ENCODE measurements around the gene PTPRG. TPM values are rescaled to one million over a fixed set of nuclear protein-coding genes. Genes with fewer than 3 reads are reported as not detected.
A peak's percentile ranks its signal among the peaks of the same experiment; 100 is the strongest.

Gene PTPRG
- total RNA-seq, 1 experiment from 2014 or later: 32.1 TPM

DNA sequence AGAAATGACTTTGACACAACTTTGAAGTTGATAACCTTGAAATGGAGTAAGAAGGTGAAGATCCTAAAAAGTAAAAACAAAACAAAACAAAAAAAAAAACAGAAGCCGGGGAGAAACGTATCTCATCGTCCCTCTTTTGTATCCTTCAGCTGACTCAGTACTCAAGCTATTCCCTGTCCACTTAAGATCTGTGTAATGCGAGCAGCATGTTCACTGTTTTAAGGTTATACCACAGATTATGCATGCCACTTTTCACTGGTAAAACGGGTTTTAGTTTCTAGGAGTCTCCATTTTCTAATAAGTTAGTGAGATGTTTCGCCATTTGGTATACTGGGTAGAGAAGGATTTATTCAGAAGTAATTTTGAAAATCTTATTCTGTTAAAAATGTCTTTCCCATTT is 487.7 kb downstream of the PTPRG start (continued):
- TF ChIP-seq, protein P1, sequence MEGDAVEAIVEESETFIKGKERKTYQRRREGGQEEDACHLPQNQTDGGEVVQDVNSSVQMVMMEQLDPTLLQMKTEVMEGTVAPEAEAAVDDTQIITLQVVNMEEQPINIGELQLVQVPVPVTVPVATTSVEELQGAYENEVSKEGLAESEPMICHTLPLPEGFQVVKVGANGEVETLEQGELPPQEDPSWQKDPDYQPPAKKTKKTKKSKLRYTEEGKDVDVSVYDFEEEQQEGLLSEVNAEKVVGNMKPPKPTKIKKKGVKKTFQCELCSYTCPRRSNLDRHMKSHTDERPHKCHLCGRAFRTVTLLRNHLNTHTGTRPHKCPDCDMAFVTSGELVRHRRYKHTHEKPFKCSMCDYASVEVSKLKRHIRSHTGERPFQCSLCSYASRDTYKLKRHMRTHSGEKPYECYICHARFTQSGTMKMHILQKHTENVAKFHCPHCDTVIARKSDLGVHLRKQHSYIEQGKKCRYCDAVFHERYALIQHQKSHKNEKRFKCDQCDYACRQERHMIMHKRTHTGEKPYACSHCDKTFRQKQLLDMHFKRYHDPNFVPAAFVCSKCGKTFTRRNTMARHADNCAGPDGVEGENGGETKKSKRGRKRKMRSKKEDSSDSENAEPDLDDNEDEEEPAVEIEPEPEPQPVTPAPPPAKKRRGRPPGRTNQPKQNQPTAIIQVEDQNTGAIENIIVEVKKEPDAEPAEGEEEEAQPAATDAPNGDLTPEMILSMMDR (IDR thresholded peaks at IDR 0.05 in 2 of 3, conservative IDR thresholded peaks at IDR 0.05 in 1 of 3; ENCODE audit: borderline replicate concordance in 1 of 3, insufficient read depth in 1 of 3, low read depth in 2 of 3, low read length in 2 of 3): no peak
- TF ChIP-seq POLR2AphosphoS5 (IDR thresholded peaks at IDR 0.05; ENCODE audit: low read depth, low read length): no peak
- TF ChIP-seq POLR2A (IDR thresholded peaks at IDR 0.05; ENCODE audit: borderline replicate concordance, extremely low read depth, insufficient read depth, insufficient read length): no peak
- no peak for TF ChIP-seq ZFX (IDR thresholded peaks at IDR 0.05)
- no peak for TF ChIP-seq EGR1 (IDR thresholded peaks at IDR 0.05; ENCODE audit: low read depth)
- no peak for TF ChIP-seq ZNF274 (IDR thresholded peaks at IDR 0.05; ENCODE audit: low read depth, low read length)
- TF ChIP-seq EZH2phosphoT487 (IDR thresholded peaks at IDR 0.05; ENCODE audit: borderline replicate concordance): no peak
- TF ChIP-seq FOSL1 (IDR thresholded peaks at IDR 0.05; ENCODE audit: low read depth): no peak
- no peak for TF ChIP-seq JUND (IDR thresholded peaks at IDR 0.05)

DNA sequence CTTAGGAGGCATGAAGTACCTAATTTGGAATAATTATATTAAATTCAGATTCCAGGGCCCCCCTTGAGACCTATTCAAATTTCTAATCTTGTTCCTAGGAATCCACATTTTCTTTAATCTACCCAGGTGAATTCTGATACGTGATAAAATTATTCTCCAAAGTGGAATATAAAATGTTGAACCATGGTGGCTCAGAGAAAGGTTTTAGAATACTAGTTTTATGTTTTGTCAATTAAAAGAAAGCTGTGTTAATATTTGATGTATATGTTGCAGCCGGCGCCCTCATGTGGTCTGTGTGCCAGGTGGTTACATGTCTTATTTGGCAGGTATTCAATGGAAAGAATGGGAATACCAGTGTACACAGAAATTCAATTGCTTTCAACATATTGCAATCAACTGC is 490.1 kb downstream of the PTPRG start:
- ChIA-PET CTCF (interaction anchor here (1.3 to 1.5 kb wide), 2 partner anchors 14 to 193 kb away, joined by 4 to 5 read pairs; no protein-coding TSS in a partner anchor), RAD21 (ENCODE audit: low non-redundant PET in 1 of 2, low total read pairs in 2 of 2, uncharacterized antibody in 2 of 2, unreplicated experiment in 2 of 2) (interaction anchor here in 1 of 2 experiments (0.6 kb wide), 1 partner anchor 1045 kb away, joined by 3 read pairs; no protein-coding TSS in a partner anchor), POLR2A (no interaction called here)
- Histone ChIP-seq H3K36me3 (ENCODE audit: control insufficient read depth in 1 of 2, insufficient read depth in 2 of 2, low read length in 2 of 2) (no peaks in the 10 kb centered on the region), H3K9ac (ENCODE audit: low read length) (no peak overlapping the region), H3K79me2 (ENCODE audit: insufficient read depth, low read length) (no peaks in the 10 kb centered on the region), H3K9me3 (ENCODE audit: control insufficient read depth in 1 of 2, insufficient read depth in 1 of 2, low read depth in 1 of 2, low read length in 2 of 2) (no peaks in the 10 kb centered on the region), H3K4me1 (ENCODE audit: control insufficient read depth in 1 of 2, insufficient read depth in 2 of 2, low read length in 2 of 2) (no peaks in the 10 kb centered on the region), H3K4me3 (replicated peaks in 1 of 2; ENCODE audit: low read depth in 1 of 2, low read length in 2 of 2) (no peak overlapping the region), H3K4me2 (ENCODE audit: low read length) (no peak overlapping the region), H2AFZ (ENCODE audit: low read depth, low read length, poor library complexity, severe bottlenecking) (no peak overlapping the region), H3K27ac (ENCODE audit: low read depth, low read length) (no peak overlapping the region), H3K27me3 (ENCODE audit: insufficient read depth, low read length) (no peaks in the 10 kb centered on the region), H4K20me1 (ENCODE audit: insufficient read depth) (no peaks in the 10 kb centered on the region), H3K9me2 (ENCODE audit: insufficient read depth) (no peaks in the 10 kb centered on the region)
- DNase-seq (ENCODE audit: low read depth, low spot score) (peak; percentile 27), ATAC-seq (peak; percentile 46; the same call in 1 of the 2 replicates)
- TF ChIP-seq, protein P1 (IDR thresholded peaks at IDR 0.05 in 2 of 3, conservative IDR thresholded peaks at IDR 0.05 in 1 of 3; ENCODE audit: borderline replicate concordance in 1 of 3, insufficient read depth in 1 of 3, low read depth in 2 of 3, low read length in 2 of 3): peak; percentile 19 to 60 (median 47); a peak in 5 of 6 replicates
- TF ChIP-seq CBX3 (IDR thresholded peaks at IDR 0.05; ENCODE audit: low read depth): no peak
- no peak for TF ChIP-seq EZH2phosphoT487 (IDR thresholded peaks at IDR 0.05; ENCODE audit: borderline replicate concordance)
- TF ChIP-seq FOSL1 (IDR thresholded peaks at IDR 0.05; ENCODE audit: low read depth): no peak
- TF ChIP-seq SIN3A (IDR thresholded peaks at IDR 0.05; ENCODE audit: low read depth): no peak
- TF ChIP-seq SP1 (IDR thresholded peaks at IDR 0.05; ENCODE audit: low read depth): no peak
- TF ChIP-seq, protein P2, sequence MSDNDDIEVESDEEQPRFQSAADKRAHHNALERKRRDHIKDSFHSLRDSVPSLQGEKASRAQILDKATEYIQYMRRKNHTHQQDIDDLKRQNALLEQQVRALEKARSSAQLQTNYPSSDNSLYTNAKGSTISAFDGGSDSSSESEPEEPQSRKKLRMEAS (IDR thresholded peaks at IDR 0.05): no peak
- no peak for TF ChIP-seq EZH2 (IDR thresholded peaks at IDR 0.05)
- peak; percentile 58 for TF ChIP-seq RAD21 (IDR thresholded peaks at IDR 0.05; ENCODE audit: low read depth)
- TF ChIP-seq, protein P3, sequence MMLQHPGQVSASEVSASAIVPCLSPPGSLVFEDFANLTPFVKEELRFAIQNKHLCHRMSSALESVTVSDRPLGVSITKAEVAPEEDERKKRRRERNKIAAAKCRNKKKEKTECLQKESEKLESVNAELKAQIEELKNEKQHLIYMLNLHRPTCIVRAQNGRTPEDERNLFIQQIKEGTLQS (IDR thresholded peaks at IDR 0.05): no peak
- no peak for TF ChIP-seq SRF (IDR thresholded peaks at IDR 0.05; ENCODE audit: low read depth)
- intact Hi-C loops (cut with micrococcal nuclease): loop anchor here (5.0 kb wide), 1 partner anchor 194 kb away; no protein-coding TSS in a partner anchor
- BruUV-seq (replicated peaks): no TSS peak
